Suprapubic skin (tissue), 4 donors: ENCODE data around the gene PTK7. TPM values are rescaled to one million over a fixed set of nuclear protein-coding genes. Genes with fewer than 3 reads are reported as not detected.
"Not testable (repeated sequence)": the region's sequence is repeated elsewhere in the genome, so short reads cannot be mapped to it uniquely, and the experiment has no call there.

ENCODE experiments used
- DNase-seq, 2 donors: peaks; one replicate each; pipeline ENCODE4 v3.0.0-alpha.2; 2019; ENCODE audit warnings: low spot score in 2 of 2
- H3K27ac ChIP-seq: fragments of 200-600 bp; sonication (generic); one replicate; pipeline ENCODE4 v1.5.1; 2019
- H3K27me3 ChIP-seq: fragments of 200-600 bp; sonication (generic); one replicate; pipeline ENCODE4 v1.5.1; 2019
- H3K36me3 ChIP-seq: fragments of 200-600 bp; sonication (generic); one replicate; pipeline ENCODE4 v1.5.1; 2019
- H3K4me1 ChIP-seq: fragments of 200-600 bp; sonication (generic); one replicate; pipeline ENCODE4 v1.5.1; 2019
- H3K4me3 ChIP-seq: fragments of 200-600 bp; sonication (generic); one replicate; pipeline ENCODE4 v1.5.1; 2019; ENCODE audit warnings: mild to moderate bottlenecking
- H3K9me3 ChIP-seq: fragments of 200-600 bp; sonication (generic); one replicate; pipeline ENCODE4 v1.5.1; 2019
- EP300 ChIP-seq: sonication (generic); formaldehyde crosslinking; IDR thresholded peaks from one replicate; pipeline ENCODE4 v1.6.1; 2017; ENCODE audit warnings: antibody characterized with exemption
- POLR2A ChIP-seq, 2 donors: fragments of 450-650 bp; IDR thresholded peaks; one replicate each; pipeline ENCODE4 v1.6.1; 2017; ENCODE audit warnings: antibody characterized with exemption in 2 of 2, mild to moderate bottlenecking in 2 of 2, moderate library complexity in 2 of 2
- POLR2AphosphoS5 ChIP-seq, 3 donors: sonication (generic); formaldehyde crosslinking; IDR thresholded peaks; one replicate each; pipeline ENCODE4 v1.6.1; 2017; ENCODE audit warnings: antibody characterized with exemption in 3 of 3
- WGBS: methylation state at CpG from one replicate; pipeline ENCODE4 v1.1.5; 2018; 5-methylcytosine and 5-hydroxymethylcytosine counted together
- total RNA-seq, 4 donors: library from RNA; depleted of rRNA; stranded (reverse); fragments of >200 nt; gene quantifications; one replicate each; pipeline ENCODE4 v1.1.0, GENCODE V29; 2016
- TF ChIP-seq, protein P1 (sequence below), 2 donors: fragments of 200-600 bp in 1 of 2; fragments of 450-650 bp in 1 of 2; sonication (generic) in 1 of 2; IDR thresholded peaks; one replicate each; pipeline ENCODE4 v1.5.1; 2016 to 2019; ENCODE audit warnings: antibody characterized with exemption in 2 of 2, mild to moderate bottlenecking in 1 of 2, moderate library complexity in 1 of 2

The PTK7 gene
- total RNA-seq, 4 donors from 2014 or later: 50.4 to 71.3 (median 66.3) TPM

DNA sequence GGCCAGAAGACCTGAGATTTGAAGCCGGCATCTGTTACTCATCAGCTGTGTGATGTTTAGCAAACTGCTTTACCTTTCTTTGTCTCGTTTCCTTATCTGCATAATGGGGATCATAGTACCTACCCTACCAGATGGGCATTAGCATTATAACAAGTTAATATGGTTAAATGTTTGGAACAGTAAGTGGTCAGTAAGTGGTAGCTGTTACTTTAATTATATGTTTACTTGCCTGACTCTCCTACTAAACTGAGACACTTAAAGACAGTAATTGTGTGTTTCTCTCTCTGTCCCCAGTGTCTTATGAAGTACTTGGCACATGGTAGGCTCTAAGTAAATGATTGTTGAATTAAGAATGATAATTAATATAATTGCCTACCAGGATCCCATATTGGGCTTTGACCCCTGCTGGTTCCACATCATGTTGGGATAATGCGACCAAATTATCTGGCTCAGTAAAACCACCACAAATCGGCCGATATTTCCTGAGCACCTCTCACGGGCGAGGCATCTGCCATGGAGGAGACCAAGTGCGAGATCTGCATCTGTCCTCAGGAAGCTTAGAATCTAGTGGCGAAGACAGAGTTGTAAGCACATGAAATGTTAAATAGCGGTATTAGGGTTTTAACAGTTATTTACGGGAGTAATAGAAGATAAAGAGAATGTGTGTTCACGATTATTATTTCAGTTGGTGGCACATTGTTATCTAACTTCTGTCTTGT, 31.4 kb downstream of the PTK7 start:
- Histone ChIP-seq H3K9me3 (no peaks in the 10 kb centered on the region), H3K36me3 (no peaks in the 10 kb centered on the region), H3K4me1 (peaks cover 3% of the 10 kb centered on the region), H3K27ac (no peak overlapping the region), H3K4me3 (no peak overlapping the region), H3K27me3 (no peaks in the 10 kb centered on the region)
- DNase-seq: no peak
- TF ChIP-seq, protein P1, sequence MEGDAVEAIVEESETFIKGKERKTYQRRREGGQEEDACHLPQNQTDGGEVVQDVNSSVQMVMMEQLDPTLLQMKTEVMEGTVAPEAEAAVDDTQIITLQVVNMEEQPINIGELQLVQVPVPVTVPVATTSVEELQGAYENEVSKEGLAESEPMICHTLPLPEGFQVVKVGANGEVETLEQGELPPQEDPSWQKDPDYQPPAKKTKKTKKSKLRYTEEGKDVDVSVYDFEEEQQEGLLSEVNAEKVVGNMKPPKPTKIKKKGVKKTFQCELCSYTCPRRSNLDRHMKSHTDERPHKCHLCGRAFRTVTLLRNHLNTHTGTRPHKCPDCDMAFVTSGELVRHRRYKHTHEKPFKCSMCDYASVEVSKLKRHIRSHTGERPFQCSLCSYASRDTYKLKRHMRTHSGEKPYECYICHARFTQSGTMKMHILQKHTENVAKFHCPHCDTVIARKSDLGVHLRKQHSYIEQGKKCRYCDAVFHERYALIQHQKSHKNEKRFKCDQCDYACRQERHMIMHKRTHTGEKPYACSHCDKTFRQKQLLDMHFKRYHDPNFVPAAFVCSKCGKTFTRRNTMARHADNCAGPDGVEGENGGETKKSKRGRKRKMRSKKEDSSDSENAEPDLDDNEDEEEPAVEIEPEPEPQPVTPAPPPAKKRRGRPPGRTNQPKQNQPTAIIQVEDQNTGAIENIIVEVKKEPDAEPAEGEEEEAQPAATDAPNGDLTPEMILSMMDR (IDR thresholded peaks at IDR 0.05): no peak
- no peak for TF ChIP-seq POLR2AphosphoS5 (IDR thresholded peaks at IDR 0.05)
- WGBS: 94% methylated on average over 12 of the region's 12 CpGs

GRCh38 chr6:43113431-43114260, 37.5 kb downstream of the PTK7 start:
- no peaks in the 10 kb centered on the region for H3K36me3 ChIP-seq
- no peak overlapping the region for H3K4me3 ChIP-seq
- no peaks in the 10 kb centered on the region for H3K27me3 ChIP-seq
- TF ChIP-seq POLR2A (IDR thresholded peaks at IDR 0.05): no peak
- TF ChIP-seq, protein P1 (IDR thresholded peaks at IDR 0.05): no peak
- 49% methylated on average over 10 of the region's 12 CpGs for WGBS
- H3K27ac ChIP-seq: peak overlapping the region; percentile 73
- peaks cover 30% of the 10 kb centered on the region for H3K4me1 ChIP-seq
- no peaks in the 10 kb centered on the region for H3K9me3 ChIP-seq
- no peak for DNase-seq

- peaks cover 30% of the 10 kb centered on the region for H3K4me1 ChIP-seq
- no peaks in the 10 kb centered on the region for H3K9me3 ChIP-seq
- DNase-seq: no peak
- TF ChIP-seq, protein P1 (IDR thresholded peaks at IDR 0.05): no peak
- TF ChIP-seq POLR2A (IDR thresholded peaks at IDR 0.05) (no peak), POLR2AphosphoS5 (IDR thresholded peaks at IDR 0.05) (no peak), EP300 (no peak)
- no peaks in the 10 kb centered on the region for H3K36me3 ChIP-seq
- WGBS: 64% methylated on average over 6 of the region's 6 CpGs
- H3K27ac ChIP-seq: no peak overlapping the region
- no peaks in the 10 kb centered on the region for H3K27me3 ChIP-seq
- no peak overlapping the region for H3K4me3 ChIP-seq
Observed at GRCh38 chr6:43115365-43115764, 39.3 kb downstream of the PTK7 start.

GRCh38 chr6:43117466-43117865, 41.4 kb downstream of the PTK7 start:
- not testable (repeated sequence) for H3K36me3 ChIP-seq, DNase-seq, H3K4me3 ChIP-seq, H3K9me3 ChIP-seq, H3K27me3 ChIP-seq
- WGBS: 95% methylated on average over 8 of the region's 8 CpGs
- peak overlapping the region; percentile 65 for H3K27ac ChIP-seq
- peaks cover 48% of the 10 kb centered on the region for H3K4me1 ChIP-seq

DNA sequence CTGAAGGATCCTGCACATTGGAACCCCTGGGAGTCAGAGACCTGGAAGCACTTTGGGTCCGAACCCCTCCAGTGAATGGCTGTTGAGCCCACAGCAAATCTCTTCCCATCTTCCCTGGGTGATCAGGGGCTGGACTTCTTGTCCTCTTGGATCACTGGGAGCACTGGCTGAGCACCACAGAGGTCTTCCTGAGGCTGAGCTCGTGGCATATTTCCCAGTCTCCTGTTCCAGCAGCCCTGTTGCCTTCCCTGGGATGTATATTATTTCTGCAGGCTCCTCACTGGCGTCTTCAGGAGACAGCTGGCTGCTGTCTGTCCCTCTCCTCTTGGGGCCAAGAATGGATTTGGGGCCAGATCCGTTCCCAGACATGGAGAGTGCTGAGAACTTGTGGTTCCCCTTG, 43.4 kb downstream of the PTK7 start:
- Histone ChIP-seq H3K36me3 (no peaks in the 10 kb centered on the region), H3K4me1 (peaks cover 51% of the 10 kb centered on the region), H3K27ac (no peak overlapping the region), H3K9me3 (no peaks in the 10 kb centered on the region), H3K27me3 (no peaks in the 10 kb centered on the region), H3K4me3 (no peak overlapping the region)
- WGBS: 66% methylated on average over 3 of the region's 4 CpGs
- DNase-seq: no peak
- TF ChIP-seq EP300: no peak
- TF ChIP-seq POLR2AphosphoS5 (IDR thresholded peaks at IDR 0.05): no peak
- TF ChIP-seq POLR2A (IDR thresholded peaks at IDR 0.05): no peak
- TF ChIP-seq, protein P1 (IDR thresholded peaks at IDR 0.05): no peak
